ENCODE data around the gene GLB1L3.
"Not testable (repeated sequence)": the region's sequence is repeated elsewhere in the genome, so short reads cannot be mapped to it uniquely, and the experiment has no call there.

The GLB1L3 gene

GRCh38 chr11:134317103-134317502, 40.9 kb downstream of the GLB1L3 start:
- DNase-seq, result no peak

GRCh38 chr11:134321373-134321772, 45.2 kb downstream of the GLB1L3 start:
- DNase-seq, result not testable (repeated sequence)

- no peak for DNase-seq
Observed at GRCh38 chr11:134322553-134322952, 46.4 kb downstream of the GLB1L3 start.

- DNase-seq, result no peak
Observed at GRCh38 chr11:134328433-134328832, 52.3 kb downstream of the GLB1L3 start.

GRCh38 chr11:134330611-134331353, 54.6 kb downstream of the GLB1L3 start:
- DNase-seq, result no peak

GRCh38 chr11:134331354-134332188, 55.4 kb downstream of the GLB1L3 start, which contains the start of gene GLB1L2:
Gene GLB1L2 (plus strand): TSS chr11:134331988. CDS start chr11:134332062, 74 bp downstream.
- DNase-seq, result peak; percentile 32

GRCh38 chr11:134332189-134332631, 56.0 kb downstream of the GLB1L3 start:
- no peak for DNase-seq

GRCh38 chr11:134332782-134333181, 56.6 kb downstream of the GLB1L3 start:
- DNase-seq, result no peak

GRCh38 chr11:134333312-134333711, 57.1 kb downstream of the GLB1L3 start:
- DNase-seq, result no peak

GRCh38 chr11:134333946-134334345, 57.8 kb downstream of the GLB1L3 start:
- DNase-seq, result no peak

- no peak for DNase-seq
Observed at GRCh38 chr11:134334796-134335571, 58.8 kb downstream of the GLB1L3 start.

GRCh38 chr11:134337051-134337450, 60.9 kb downstream of the GLB1L3 start:
- no peak for DNase-seq

- no peak for DNase-seq
Observed at GRCh38 chr11:134338068-134338467, 61.9 kb downstream of the GLB1L3 start.

- DNase-seq, result no peak
Observed at GRCh38 chr11:134338654-134339053, 62.5 kb downstream of the GLB1L3 start.

GRCh38 chr11:134339756-134340155, 63.6 kb downstream of the GLB1L3 start:
- DNase-seq, result no peak

GRCh38 chr11:134340354-134340964, 64.3 kb downstream of the GLB1L3 start:
- DNase-seq, result no peak

- DNase-seq, result no peak
Observed at GRCh38 chr11:134341805-134342571, 65.8 kb downstream of the GLB1L3 start.

GRCh38 chr11:134342572-134343340, 66.6 kb downstream of the GLB1L3 start:
- no peak for DNase-seq

- DNase-seq, result no peak
Observed at GRCh38 chr11:134343646-134344045, 67.5 kb downstream of the GLB1L3 start.

- not testable (repeated sequence) for DNase-seq
Observed at GRCh38 chr11:134344497-134345236, 68.5 kb downstream of the GLB1L3 start.
